GM12872 (cell line): ENCODE measurements around the gene TAS1R2.

ENCODE experiments used
- TF ChIP-seq, protein P1 (sequence below): IDR thresholded peaks from 3 replicates; pipeline ENCODE4 v1.5.1; 2011; ENCODE audit warnings: low read depth, mild to moderate bottlenecking, low read length, moderate library complexity; ENCODE audit not compliant: insufficient read depth

Gene TAS1R2

DNA sequence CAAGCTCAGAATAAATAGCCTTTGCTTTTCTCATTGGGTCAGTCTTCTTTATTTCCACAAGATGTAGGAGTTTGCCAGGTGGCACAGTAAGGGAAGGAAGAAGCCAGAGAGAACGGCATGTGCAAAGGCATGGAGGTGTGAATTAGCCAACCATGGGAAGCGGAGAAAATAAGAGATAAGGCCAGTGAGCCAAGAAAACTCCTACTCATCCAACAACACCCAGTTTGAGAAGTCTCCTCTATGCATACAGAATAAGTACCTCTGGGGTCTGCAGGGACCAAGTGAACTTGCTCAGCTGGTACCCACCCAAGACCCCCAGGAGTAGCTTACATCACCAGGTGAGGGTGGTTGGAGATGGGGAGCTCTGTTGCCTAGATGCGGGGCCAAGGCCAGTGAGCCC, 66.7 kb downstream of the TAS1R2 start:
- TF ChIP-seq, protein P1, sequence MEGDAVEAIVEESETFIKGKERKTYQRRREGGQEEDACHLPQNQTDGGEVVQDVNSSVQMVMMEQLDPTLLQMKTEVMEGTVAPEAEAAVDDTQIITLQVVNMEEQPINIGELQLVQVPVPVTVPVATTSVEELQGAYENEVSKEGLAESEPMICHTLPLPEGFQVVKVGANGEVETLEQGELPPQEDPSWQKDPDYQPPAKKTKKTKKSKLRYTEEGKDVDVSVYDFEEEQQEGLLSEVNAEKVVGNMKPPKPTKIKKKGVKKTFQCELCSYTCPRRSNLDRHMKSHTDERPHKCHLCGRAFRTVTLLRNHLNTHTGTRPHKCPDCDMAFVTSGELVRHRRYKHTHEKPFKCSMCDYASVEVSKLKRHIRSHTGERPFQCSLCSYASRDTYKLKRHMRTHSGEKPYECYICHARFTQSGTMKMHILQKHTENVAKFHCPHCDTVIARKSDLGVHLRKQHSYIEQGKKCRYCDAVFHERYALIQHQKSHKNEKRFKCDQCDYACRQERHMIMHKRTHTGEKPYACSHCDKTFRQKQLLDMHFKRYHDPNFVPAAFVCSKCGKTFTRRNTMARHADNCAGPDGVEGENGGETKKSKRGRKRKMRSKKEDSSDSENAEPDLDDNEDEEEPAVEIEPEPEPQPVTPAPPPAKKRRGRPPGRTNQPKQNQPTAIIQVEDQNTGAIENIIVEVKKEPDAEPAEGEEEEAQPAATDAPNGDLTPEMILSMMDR, result no peak
